ENCODE data around the gene KLC1.

KLC1 gene

DNA sequence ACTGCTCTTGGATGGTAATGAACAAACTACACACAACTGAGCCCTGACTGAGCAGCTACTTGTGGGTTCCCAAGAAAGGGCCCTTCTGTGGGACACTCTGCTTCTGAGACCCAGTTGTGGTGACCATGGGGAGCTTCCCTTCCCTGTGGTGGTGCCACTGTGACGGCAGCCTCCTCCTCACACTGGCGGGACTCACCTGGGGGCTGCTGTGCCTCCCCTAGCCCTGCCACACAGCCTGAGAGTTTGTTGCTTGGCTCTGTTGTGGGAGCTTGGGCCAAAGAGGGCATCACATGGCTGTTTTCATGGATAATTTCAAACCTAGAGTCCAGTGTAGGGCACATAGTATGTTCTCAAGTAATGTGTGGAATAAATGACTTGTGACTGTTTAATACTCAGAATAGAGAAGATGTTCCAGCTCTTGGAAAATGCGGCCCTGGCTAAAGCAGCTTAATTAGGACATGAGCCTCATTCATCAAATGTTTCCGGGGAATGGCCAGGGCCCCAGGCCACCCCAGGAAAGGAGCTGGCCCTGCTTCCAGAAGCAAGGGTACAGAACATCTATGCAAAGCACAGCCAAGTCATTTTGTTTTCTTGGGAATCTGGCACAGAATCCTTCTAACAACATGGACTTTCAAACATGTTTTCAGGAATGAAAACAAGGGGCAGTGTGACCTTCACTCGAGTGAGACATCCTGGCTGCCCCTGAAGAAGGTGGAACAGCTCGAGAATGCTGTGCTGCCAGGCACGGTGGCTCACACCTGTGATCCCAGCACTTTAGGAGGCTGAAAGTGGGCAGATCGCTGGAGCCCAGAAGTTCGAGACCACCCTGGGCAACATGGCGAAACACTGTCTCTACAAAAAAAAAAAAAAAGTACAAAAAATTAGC is 107.8 kb downstream of the KLC1 start:
- Mint-ChIP-seq H3K36me3 (ENCODE audit: insufficient read depth) (peaks cover 9% of the 10 kb centered on the region), H3K9me3 (no peaks in the 10 kb centered on the region), H3K27ac (ENCODE audit: low read depth) (no peak overlapping the region), H3K4me1 (no peaks in the 10 kb centered on the region), H3K4me3 (no peak overlapping the region), H3K27me3 (no peaks in the 10 kb centered on the region)
- DNase-seq (ENCODE audit: low spot score in 2 of 2) (no peak), ATAC-seq (replicated peaks; ENCODE audit: extremely low read depth, poor library complexity, severe bottlenecking) (no peak)

- Mint-ChIP-seq H3K9me3 (no peaks in the 10 kb centered on the region), H3K27me3 (no peaks in the 10 kb centered on the region), H3K4me1 (no peaks in the 10 kb centered on the region), H3K27ac (ENCODE audit: low read depth) (no peak overlapping the region), H3K36me3 (ENCODE audit: insufficient read depth) (peaks cover 13% of the 10 kb centered on the region), H3K4me3 (no peak overlapping the region)
- DNase-seq (ENCODE audit: low spot score in 2 of 2) (no peak), ATAC-seq (replicated peaks; ENCODE audit: extremely low read depth, poor library complexity, severe bottlenecking) (no peak)
These were observed 108.5 kb downstream of the KLC1 start for GRCh38 chr14:103737432-103738045.

- no peak overlapping the region for H3K27ac Mint-ChIP-seq (ENCODE audit: low read depth)
- peaks cover 13% of the 10 kb centered on the region for H3K36me3 Mint-ChIP-seq (ENCODE audit: insufficient read depth)
- H3K9me3 Mint-ChIP-seq: no peaks in the 10 kb centered on the region
- H3K4me3 Mint-ChIP-seq: no peak overlapping the region
- DNase-seq (ENCODE audit: low spot score in 2 of 2): no peak
- ATAC-seq (replicated peaks; ENCODE audit: extremely low read depth, poor library complexity, severe bottlenecking): no peak
- H3K4me1 Mint-ChIP-seq: no peaks in the 10 kb centered on the region
- H3K27me3 Mint-ChIP-seq: no peaks in the 10 kb centered on the region
These were observed 109.2 kb downstream of the KLC1 start for GRCh38 chr14:103738166-103738565.

- Mint-ChIP-seq H3K9me3 (no peaks in the 10 kb centered on the region), H3K27me3 (no peaks in the 10 kb centered on the region), H3K4me1 (no peaks in the 10 kb centered on the region), H3K36me3 (ENCODE audit: insufficient read depth) (peaks cover 13% of the 10 kb centered on the region), H3K27ac (ENCODE audit: low read depth) (no peak overlapping the region), H3K4me3 (no peak overlapping the region)
- ATAC-seq (replicated peaks; ENCODE audit: extremely low read depth, poor library complexity, severe bottlenecking) (no peak), DNase-seq (ENCODE audit: low spot score in 2 of 2) (no peak)
These were observed 109.9 kb downstream of the KLC1 start for GRCh38 chr14:103738701-103739451.

DNA sequence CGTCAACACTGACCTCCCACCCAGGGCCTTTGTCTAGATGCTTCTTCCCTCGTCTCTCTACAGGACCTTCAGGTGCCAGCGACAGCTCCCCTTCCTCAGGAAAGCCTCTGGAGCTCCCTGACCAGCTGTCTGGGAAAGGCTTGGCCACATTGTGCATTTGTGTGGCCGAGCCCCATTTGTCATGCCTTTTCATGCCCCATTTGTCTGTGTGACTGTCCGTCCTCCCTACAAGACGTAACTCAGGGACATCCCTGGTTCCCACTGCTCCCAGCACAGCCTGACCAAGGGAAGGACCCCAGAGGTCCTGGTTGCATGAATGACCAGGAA is 110.4 kb downstream of the KLC1 start:
- no peaks in the 10 kb centered on the region for H3K27me3 Mint-ChIP-seq
- no peak overlapping the region for H3K4me3 Mint-ChIP-seq
- no peaks in the 10 kb centered on the region for H3K4me1 Mint-ChIP-seq
- ATAC-seq (replicated peaks; ENCODE audit: extremely low read depth, poor library complexity, severe bottlenecking) (no peak), DNase-seq (ENCODE audit: low spot score in 2 of 2) (no peak)
- H3K9me3 Mint-ChIP-seq: no peaks in the 10 kb centered on the region
- no peak overlapping the region for H3K27ac Mint-ChIP-seq (ENCODE audit: low read depth)
- H3K36me3 Mint-ChIP-seq (ENCODE audit: insufficient read depth): peaks cover 12% of the 10 kb centered on the region

- Mint-ChIP-seq H3K9me3 (no peaks in the 10 kb centered on the region), H3K4me1 (no peaks in the 10 kb centered on the region), H3K27ac (ENCODE audit: low read depth) (no peak overlapping the region), H3K36me3 (ENCODE audit: insufficient read depth) (peaks cover 11% of the 10 kb centered on the region), H3K27me3 (no peaks in the 10 kb centered on the region), H3K4me3 (no peak overlapping the region)
- ATAC-seq (replicated peaks; ENCODE audit: extremely low read depth, poor library complexity, severe bottlenecking) (no peak), DNase-seq (ENCODE audit: low spot score in 2 of 2) (no peak)
These were observed 110.9 kb downstream of the KLC1 start for GRCh38 chr14:103739793-103740501.

DNA sequence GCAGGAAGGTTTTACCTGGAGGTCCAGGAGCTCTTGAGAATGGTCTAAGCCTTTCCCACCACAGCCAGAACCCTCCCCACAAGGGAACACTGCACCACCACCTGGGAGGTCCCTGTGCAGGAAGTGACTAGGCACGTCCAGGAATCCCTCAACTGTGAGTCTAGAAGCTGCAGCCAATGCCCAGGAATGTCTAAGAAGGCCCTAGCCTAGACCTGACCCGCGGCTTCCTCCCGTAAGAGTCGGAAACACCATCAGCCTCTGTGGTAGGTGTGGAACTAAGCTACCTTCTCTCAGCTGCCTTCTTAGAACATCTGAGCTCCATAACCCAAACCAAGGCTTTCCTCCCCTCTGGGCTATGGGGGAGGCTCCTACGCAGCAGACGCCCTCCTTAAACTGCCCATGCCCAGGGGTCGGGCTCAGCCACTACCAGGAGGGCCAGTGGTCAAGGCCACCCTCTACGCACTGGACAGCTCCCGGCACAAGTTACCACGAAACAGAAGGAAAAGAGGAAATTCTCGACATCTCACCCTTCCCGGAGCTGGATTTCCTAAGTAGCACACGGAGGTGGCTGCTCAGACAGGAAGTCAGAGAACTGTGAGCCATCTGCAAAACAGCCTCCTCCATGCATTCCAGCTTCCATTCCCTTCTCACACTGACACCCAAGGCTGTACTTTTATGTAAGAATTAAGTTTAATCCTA is 112.1 kb downstream of the KLC1 start:
- H3K36me3 Mint-ChIP-seq (ENCODE audit: insufficient read depth): peaks cover 10% of the 10 kb centered on the region
- no peak for DNase-seq (ENCODE audit: low spot score in 2 of 2)

GRCh38 chr14:103741876-103742275 is 112.9 kb downstream of the KLC1 start:
- H3K27ac Mint-ChIP-seq (ENCODE audit: low read depth): no peak overlapping the region
- no peak for DNase-seq (ENCODE audit: low spot score in 2 of 2)
- no peak for ATAC-seq (replicated peaks; ENCODE audit: extremely low read depth, poor library complexity, severe bottlenecking)
- H3K4me3 Mint-ChIP-seq: no peak overlapping the region
- peaks cover 10% of the 10 kb centered on the region for H3K36me3 Mint-ChIP-seq (ENCODE audit: insufficient read depth)
- no peaks in the 10 kb centered on the region for H3K4me1 Mint-ChIP-seq
- H3K9me3 Mint-ChIP-seq: no peaks in the 10 kb centered on the region
- H3K27me3 Mint-ChIP-seq: no peaks in the 10 kb centered on the region

More for the DNA sequence above, 112.1 kb downstream of the KLC1 start:
- H3K4me3 Mint-ChIP-seq: no peak overlapping the region
- no peaks in the 10 kb centered on the region for H3K4me1 Mint-ChIP-seq
- no peaks in the 10 kb centered on the region for H3K27me3 Mint-ChIP-seq
- no peak overlapping the region for H3K27ac Mint-ChIP-seq (ENCODE audit: low read depth)
- ATAC-seq (replicated peaks; ENCODE audit: extremely low read depth, poor library complexity, severe bottlenecking): no peak
- H3K9me3 Mint-ChIP-seq: no peaks in the 10 kb centered on the region

DNA sequence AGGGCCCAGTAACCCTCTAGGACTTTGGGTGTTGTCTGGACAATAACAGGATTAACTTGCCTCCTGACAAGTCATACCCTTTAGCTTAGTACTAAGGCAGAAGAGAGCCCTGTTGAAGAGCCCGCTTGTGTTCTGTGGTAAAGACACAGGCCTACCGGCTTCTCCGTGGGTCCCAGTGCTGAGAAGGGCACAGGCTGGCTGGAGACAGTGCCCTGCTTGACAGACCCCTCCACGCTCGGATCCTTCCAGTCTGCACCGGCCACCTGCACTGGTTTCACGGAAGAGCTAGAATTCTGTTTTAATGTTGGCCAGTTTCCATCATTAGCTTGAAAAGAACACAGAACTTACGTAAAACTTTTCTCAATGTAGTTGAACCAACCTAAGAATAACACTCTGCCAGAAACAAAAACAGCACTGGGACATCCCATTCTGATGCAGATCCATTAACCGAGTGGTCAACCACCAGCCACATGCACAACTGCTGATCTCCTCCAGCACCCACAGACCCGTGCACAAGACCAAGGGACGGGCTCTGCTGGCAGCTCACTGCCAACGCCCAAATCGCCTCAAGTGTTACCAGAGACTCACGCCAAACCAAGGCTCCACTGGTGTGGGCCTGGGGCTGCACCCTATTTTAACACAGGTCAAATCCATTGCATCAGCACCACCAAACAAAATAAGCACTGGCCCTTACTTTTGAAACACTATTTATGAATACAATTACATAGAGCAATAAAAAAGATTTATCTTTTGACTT is 113.7 kb downstream of the KLC1 start:
- Mint-ChIP-seq H3K4me1 (peaks cover under 1% of the 10 kb centered on the region), H3K27me3 (no peaks in the 10 kb centered on the region), H3K36me3 (ENCODE audit: insufficient read depth) (peaks cover 7% of the 10 kb centered on the region), H3K4me3 (no peak overlapping the region), H3K27ac (ENCODE audit: low read depth) (no peak overlapping the region), H3K9me3 (no peaks in the 10 kb centered on the region)
- ATAC-seq (replicated peaks; ENCODE audit: extremely low read depth, poor library complexity, severe bottlenecking) (no peak), DNase-seq (ENCODE audit: low spot score in 2 of 2) (no peak)

GRCh38 chr14:103743691-103744090 is 114.7 kb downstream of the KLC1 start:
- Mint-ChIP-seq H3K4me3 (no peak overlapping the region), H3K4me1 (peaks cover 10% of the 10 kb centered on the region), H3K36me3 (ENCODE audit: insufficient read depth) (peaks cover 11% of the 10 kb centered on the region), H3K27ac (ENCODE audit: low read depth) (no peak overlapping the region), H3K27me3 (no peaks in the 10 kb centered on the region), H3K9me3 (no peaks in the 10 kb centered on the region)
- no peak for DNase-seq (ENCODE audit: low spot score in 2 of 2)
- no peak for ATAC-seq (replicated peaks; ENCODE audit: extremely low read depth, poor library complexity, severe bottlenecking)

DNA sequence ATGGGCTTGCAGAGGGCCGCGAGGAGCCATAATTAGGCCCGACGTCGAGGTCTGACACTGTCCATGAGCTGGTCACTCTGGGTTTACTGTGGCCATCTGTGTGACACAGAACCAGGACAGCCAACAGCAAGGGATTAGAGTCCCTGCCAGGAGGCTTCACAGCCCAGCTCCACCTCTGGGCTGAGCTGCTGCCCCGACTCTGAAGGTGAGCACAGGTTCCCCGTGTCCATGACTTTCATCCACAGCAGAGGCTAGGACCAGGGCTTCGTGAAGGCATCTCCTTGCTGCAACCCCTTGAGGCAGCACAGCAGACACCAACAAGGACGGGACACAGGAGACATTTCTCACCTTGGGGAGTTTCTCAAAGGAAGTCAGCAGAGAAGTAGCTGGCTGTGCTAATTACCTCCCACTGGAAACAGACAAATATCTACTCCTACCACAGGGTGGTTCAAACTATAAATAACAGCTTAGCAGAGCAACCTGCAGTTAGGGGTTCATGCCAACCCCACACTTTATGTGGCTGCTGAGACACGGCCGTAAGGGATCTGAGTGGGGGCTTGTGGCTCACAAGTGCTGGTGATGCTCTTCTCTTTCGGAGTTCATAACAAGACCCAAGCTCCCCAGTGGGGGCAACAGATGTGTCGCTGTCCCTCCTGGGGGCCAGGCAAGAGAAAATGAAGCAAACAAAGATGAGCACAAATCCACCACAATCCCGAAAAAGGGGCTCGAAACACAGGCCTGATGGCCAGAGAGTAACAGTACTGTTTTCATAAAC is 115.8 kb downstream of the KLC1 start:
- DNase-seq (ENCODE audit: low spot score in 2 of 2) (no peak), ATAC-seq (replicated peaks; ENCODE audit: extremely low read depth, poor library complexity, severe bottlenecking) (no peak)
- Mint-ChIP-seq H3K4me1 (peaks cover 12% of the 10 kb centered on the region), H3K27ac (ENCODE audit: low read depth) (no peak overlapping the region), H3K27me3 (no peaks in the 10 kb centered on the region), H3K36me3 (ENCODE audit: insufficient read depth) (peaks cover 9% of the 10 kb centered on the region), H3K4me3 (no peak overlapping the region), H3K9me3 (no peaks in the 10 kb centered on the region)

All from central memory CD8-positive, alpha-beta T cell (primary cell).